ENCODE results near the gene TRIM8. TPM values are rescaled to one million over a fixed set of nuclear protein-coding genes. Genes with fewer than 3 reads are reported as not detected.
"Not testable (repeated sequence)": the region's sequence is repeated elsewhere in the genome, so short reads cannot be mapped to it uniquely, and the experiment has no call there.

TRIM8 gene
- total RNA-seq, 2 experiments from 2014 or later: 46.8 to 50.3 TPM

- CTCF ChIA-PET: interaction anchor here (0.6 to 1.0 kb wide), 4 partner anchors 9 to 1095 kb away, joined by 3 to 4 read pairs (median 3); no protein-coding TSS in a partner anchor
- POLR2A ChIA-PET: interaction anchor here (0.7 to 0.8 kb wide), 2 partner anchors 34 to 37 kb away, joined by 4 read pairs; no protein-coding TSS in a partner anchor
- intact Hi-C loops (cut with micrococcal nuclease): no loop called here
These were observed 32.4 kb downstream of the TRIM8 start for GRCh38 chr10:102676534-102677315.

DNA sequence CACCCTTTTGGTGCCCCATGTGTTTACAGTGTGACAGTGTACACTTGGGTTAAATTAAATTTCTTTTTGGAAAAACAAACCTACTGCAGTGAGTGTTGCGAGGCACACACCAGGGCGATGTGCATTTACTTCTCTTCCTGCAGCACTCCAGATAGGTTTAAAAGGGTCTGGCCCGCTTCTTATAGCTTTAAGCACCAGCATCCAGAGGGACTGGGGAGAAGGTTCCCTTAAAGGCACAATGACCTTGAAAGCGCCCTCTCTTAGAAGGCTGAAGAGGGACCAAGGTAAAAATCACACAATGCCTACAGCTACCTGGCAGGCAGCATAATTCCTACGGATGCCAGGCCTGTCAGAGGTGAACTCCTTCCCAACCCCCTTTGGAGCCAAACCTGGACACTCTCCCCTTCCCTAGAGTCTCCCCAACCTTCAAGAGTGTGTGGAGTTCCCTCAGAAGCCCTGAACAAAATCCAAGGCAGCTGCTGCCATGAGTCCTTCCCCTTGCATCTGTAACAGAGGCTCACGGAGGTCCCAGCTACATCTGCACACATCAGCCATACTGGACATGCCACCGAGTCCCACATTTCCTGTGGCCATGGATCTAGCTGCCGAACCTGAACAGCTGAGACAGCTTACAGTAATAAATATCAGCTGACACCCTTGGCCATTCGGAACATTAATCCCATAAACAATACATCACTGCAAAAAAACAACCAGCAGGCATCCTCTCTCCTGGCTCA, 33.2 kb downstream of the TRIM8 start:
- Mint-ChIP-seq H3K9me3 (no peaks in the 10 kb centered on the region), H3K27me3 (no peaks in the 10 kb centered on the region), H3K4me3 (no peak overlapping the region), H3K4me1 (ENCODE audit: low read depth) (peaks cover 45% of the 10 kb centered on the region), H3K27ac (no peak overlapping the region), H3K36me3 (peaks cover 1% of the 10 kb centered on the region)
- intact Hi-C loops (cut with micrococcal nuclease): no loop called here
- ChIA-PET POLR2A (no interaction called here), CTCF (interaction anchor here (0.7 to 1.7 kb wide), 4 partner anchors 8 to 93 kb away, joined by 3 to 6 read pairs (median 4); no protein-coding TSS in a partner anchor)
- DNase-seq: no peak

More at GRCh38 chr10:102676534-102677315, 32.4 kb downstream of the TRIM8 start:
- Mint-ChIP-seq H3K4me1 (ENCODE audit: low read depth) (peaks cover 38% of the 10 kb centered on the region), H3K9me3 (no peaks in the 10 kb centered on the region), H3K36me3 (peaks cover 1% of the 10 kb centered on the region), H3K4me3 (no peak overlapping the region), H3K27ac (no peak overlapping the region), H3K27me3 (no peaks in the 10 kb centered on the region)
- no peak for DNase-seq

DNA sequence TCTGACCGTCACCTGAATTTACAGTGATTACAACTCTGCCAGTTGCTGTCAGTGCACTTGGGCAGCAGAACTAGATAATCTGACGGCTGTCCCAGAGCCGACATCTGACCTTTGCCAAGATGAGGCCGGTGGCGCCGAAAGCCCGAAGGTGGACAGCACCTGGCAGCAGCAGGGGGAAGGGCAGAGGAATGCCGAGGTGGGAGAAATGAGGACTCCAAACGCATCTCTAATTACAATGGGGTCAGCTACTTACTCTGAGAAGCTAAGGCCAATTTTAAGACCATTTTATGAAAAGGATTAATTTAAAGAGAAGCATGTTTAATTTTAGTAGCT, 33.8 kb downstream of the TRIM8 start:
- peaks cover 1% of the 10 kb centered on the region for H3K36me3 Mint-ChIP-seq
- H3K4me3 Mint-ChIP-seq: no peak overlapping the region
- H3K27me3 Mint-ChIP-seq: no peaks in the 10 kb centered on the region
- H3K27ac Mint-ChIP-seq: no peak overlapping the region
- H3K4me1 Mint-ChIP-seq (ENCODE audit: low read depth): peaks cover 45% of the 10 kb centered on the region
- POLR2A ChIA-PET: no interaction called here
- DNase-seq: no peak
- CTCF ChIA-PET: interaction anchor here (1.1 to 1.7 kb wide), 6 partner anchors 8 to 94 kb away, joined by 3 to 6 read pairs (median 4); no protein-coding TSS in a partner anchor
- intact Hi-C loops (cut with micrococcal nuclease): no loop called here
- H3K9me3 Mint-ChIP-seq: no peaks in the 10 kb centered on the region

DNA sequence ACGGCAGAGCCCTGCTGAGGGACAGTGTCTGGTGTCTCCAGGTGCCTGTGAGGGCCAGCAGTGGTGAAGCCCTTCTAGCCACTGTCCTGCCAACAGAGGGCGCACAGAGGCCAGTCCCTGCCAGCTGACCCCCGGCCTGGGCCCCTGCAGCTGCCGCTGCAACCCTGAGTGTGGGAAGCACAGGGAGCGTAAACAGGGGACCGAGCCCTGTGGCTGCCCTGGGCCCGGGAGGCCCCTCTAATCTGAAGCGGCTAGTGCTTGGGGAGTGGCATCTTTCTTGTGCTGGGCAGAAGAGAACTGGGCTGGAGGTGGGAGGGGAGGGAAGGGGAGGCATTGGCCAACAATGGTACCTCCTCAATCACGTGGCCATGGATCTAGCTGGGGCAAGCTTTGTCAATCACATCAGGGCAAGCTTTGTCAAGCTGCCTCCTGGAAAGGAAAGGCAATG, 34.6 kb downstream of the TRIM8 start:
- peak; percentile 36 for DNase-seq
- POLR2A ChIA-PET: no interaction called here
- Mint-ChIP-seq H3K36me3 (peaks cover 1% of the 10 kb centered on the region), H3K4me3 (no peak overlapping the region), H3K4me1 (ENCODE audit: low read depth) (peaks cover 38% of the 10 kb centered on the region), H3K27me3 (no peaks in the 10 kb centered on the region), H3K9me3 (no peaks in the 10 kb centered on the region), H3K27ac (no peak overlapping the region)
- intact Hi-C loops (cut with micrococcal nuclease): no loop called here
- CTCF ChIA-PET: interaction anchor here (0.9 to 1.7 kb wide), 9 partner anchors 9 to 223 kb away, joined by 3 to 6 read pairs (median 4); no protein-coding TSS in a partner anchor

DNA sequence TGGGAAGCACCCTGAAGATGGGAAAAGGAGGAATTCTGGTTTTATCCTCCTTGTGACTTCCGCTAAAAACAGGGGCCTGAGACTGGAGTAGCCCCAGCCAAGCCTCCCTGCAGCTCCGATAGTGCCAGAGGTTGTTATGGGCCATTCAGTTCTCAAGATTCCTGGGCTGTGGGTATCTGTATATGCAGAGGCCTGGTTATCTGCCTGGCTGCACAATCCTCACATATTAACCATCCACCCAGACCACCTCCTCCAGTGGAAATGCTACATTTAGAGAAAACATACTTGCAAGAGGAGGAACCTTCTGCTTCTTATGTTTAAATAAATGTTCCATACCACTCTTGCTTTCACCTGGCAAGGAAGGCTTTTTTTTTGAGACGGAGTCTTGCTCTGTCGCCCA, 35.3 kb downstream of the TRIM8 start:
- H3K9me3 Mint-ChIP-seq: no peaks in the 10 kb centered on the region
- no peak overlapping the region for H3K4me3 Mint-ChIP-seq
- H3K27ac Mint-ChIP-seq: no peak overlapping the region
- intact Hi-C loops (cut with micrococcal nuclease): no loop called here
- peaks cover 31% of the 10 kb centered on the region for H3K4me1 Mint-ChIP-seq (ENCODE audit: low read depth)
- ChIA-PET POLR2A (no interaction called here), CTCF (interaction anchor here (0.9 to 1.7 kb wide), 6 partner anchors 10 to 85 kb away, joined by 3 to 6 read pairs (median 4); no protein-coding TSS in a partner anchor)
- DNase-seq: no peak
- peaks cover 1% of the 10 kb centered on the region for H3K36me3 Mint-ChIP-seq
- no peaks in the 10 kb centered on the region for H3K27me3 Mint-ChIP-seq

GRCh38 chr10:102681696-102682095, 37.4 kb downstream of the TRIM8 start:
- Mint-ChIP-seq H3K36me3 (peaks cover 6% of the 10 kb centered on the region), H3K4me3 (no peak overlapping the region), H3K4me1 (ENCODE audit: low read depth) (peaks cover 14% of the 10 kb centered on the region), H3K9me3 (no peaks in the 10 kb centered on the region), H3K27me3 (no peaks in the 10 kb centered on the region), H3K27ac (no peak overlapping the region)
- POLR2A ChIA-PET: no interaction called here
- CTCF ChIA-PET: interaction anchor here (1.2 kb wide), 1 partner anchor 12 kb away, joined by 6 read pairs; no protein-coding TSS in a partner anchor
- no peak for DNase-seq
- intact Hi-C loops (cut with micrococcal nuclease): no loop called here

DNA sequence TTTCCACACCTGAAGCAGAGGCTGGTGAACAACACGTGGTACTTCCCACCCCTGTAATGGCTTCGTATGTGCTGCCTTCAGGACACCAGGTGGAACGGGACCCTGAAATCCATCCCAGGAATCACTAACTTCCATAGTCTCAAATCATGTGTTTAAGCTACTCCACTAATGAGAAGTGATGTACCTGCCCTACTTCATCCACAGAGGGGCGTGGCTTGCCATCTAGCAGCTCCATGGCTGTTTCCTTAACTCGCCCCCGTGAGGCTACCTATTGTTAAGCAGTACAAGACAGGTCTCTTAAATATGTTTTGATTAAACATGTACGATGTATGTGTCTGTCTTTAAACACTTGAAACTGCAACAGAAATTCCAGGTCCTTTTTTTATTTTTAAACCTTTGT, 38.1 kb downstream of the TRIM8 start:
- H3K9me3 Mint-ChIP-seq: no peaks in the 10 kb centered on the region
- H3K4me3 Mint-ChIP-seq: no peak overlapping the region
- H3K27ac Mint-ChIP-seq: no peak overlapping the region
- no peaks in the 10 kb centered on the region for H3K27me3 Mint-ChIP-seq
- peaks cover 6% of the 10 kb centered on the region for H3K36me3 Mint-ChIP-seq
- CTCF ChIA-PET: interaction anchor here (1.2 kb wide), 1 partner anchor 12 kb away, joined by 6 read pairs; no protein-coding TSS in a partner anchor
- H3K4me1 Mint-ChIP-seq (ENCODE audit: low read depth): peaks cover 13% of the 10 kb centered on the region
- intact Hi-C loops (cut with micrococcal nuclease): no loop called here
- DNase-seq: no peak
- POLR2A ChIA-PET: interaction anchor here (1.1 kb wide), 1 partner anchor 36 kb away, joined by 4 read pairs; no protein-coding TSS in a partner anchor

- peaks cover 13% of the 10 kb centered on the region for H3K4me1 Mint-ChIP-seq (ENCODE audit: low read depth)
- ChIA-PET POLR2A (interaction anchor here (1.1 kb wide), 1 partner anchor 36 kb away, joined by 4 read pairs; no protein-coding TSS in a partner anchor), CTCF (interaction anchor here (1.2 kb wide), 1 partner anchor 13 kb away, joined by 6 read pairs; no protein-coding TSS in a partner anchor)
- H3K36me3 Mint-ChIP-seq: peaks cover 7% of the 10 kb centered on the region
- no peaks in the 10 kb centered on the region for H3K9me3 Mint-ChIP-seq
- intact Hi-C loops (cut with micrococcal nuclease): no loop called here
- H3K27ac Mint-ChIP-seq: no peak overlapping the region
- no peak overlapping the region for H3K4me3 Mint-ChIP-seq
- no peaks in the 10 kb centered on the region for H3K27me3 Mint-ChIP-seq
- DNase-seq: no peak
These were observed 38.7 kb downstream of the TRIM8 start for GRCh38 chr10:102682981-102683380.

- ChIA-PET POLR2A (interaction anchor here (1.1 kb wide), 1 partner anchor 35 kb away, joined by 4 read pairs; no protein-coding TSS in a partner anchor), CTCF (no interaction called here)
- DNase-seq: no peak
- Mint-ChIP-seq H3K4me1 (ENCODE audit: low read depth) (peaks cover 13% of the 10 kb centered on the region), H3K9me3 (no peaks in the 10 kb centered on the region), H3K27me3 (no peaks in the 10 kb centered on the region), H3K4me3 (no peak overlapping the region), H3K36me3 (peaks cover 7% of the 10 kb centered on the region), H3K27ac (no peak overlapping the region)
- intact Hi-C loops (cut with micrococcal nuclease): no loop called here
These were observed 39.5 kb downstream of the TRIM8 start for GRCh38 chr10:102683736-102684135.

DNA sequence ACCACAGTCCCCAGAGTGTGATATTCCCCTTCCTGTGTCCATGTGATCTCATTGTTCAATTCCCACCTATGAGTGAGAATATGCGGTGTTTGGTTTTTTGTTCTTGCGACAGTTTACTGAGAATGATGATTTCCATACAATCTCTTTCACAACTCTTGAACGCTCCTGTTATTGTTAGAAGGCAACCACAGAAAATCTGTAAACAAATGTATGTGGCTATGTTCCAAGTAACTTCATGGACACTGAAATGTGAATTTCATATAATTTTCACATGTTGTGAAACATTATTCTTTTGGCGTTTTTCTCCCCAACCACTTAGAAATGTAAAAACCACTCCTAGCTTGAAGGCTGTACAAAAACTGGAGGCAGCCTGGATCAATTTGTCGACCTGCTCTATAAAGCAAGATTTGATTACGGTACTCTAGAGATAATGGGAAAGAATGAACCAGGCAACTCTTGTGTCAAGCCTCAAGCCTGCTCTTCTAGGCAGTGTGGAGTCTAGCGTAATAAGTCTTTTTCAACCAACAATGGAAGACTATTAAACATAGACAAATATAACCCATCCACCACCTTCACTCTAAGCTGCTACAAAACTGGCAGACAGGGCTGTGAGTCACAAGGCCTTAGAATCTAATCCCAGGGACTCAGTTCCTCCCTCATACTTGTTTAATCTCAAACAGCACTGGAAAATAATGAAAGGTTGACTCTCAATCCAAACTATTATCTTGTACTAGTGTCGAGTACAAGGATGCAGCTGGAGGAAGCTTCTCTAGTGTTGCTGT, 47.2 kb downstream of the TRIM8 start:
- DNase-seq: no peak
- Mint-ChIP-seq H3K9me3 (no peaks in the 10 kb centered on the region), H3K4me1 (ENCODE audit: low read depth) (no peaks in the 10 kb centered on the region), H3K36me3 (peaks cover 4% of the 10 kb centered on the region), H3K27me3 (no peaks in the 10 kb centered on the region), H3K27ac (no peak overlapping the region), H3K4me3 (no peak overlapping the region)
- POLR2A ChIA-PET: no interaction called here
- intact Hi-C loops (cut with micrococcal nuclease): no loop called here
- CTCF ChIA-PET: no interaction called here

GRCh38 chr10:102695401-102695800, 51.1 kb downstream of the TRIM8 start:
- H3K9me3 Mint-ChIP-seq; intact Hi-C loops (cut with micrococcal nuclease): not testable (repeated sequence)

More at GRCh38 chr10:102695401-102695800, 51.1 kb downstream of the TRIM8 start:
- DNase-seq; H3K27me3 Mint-ChIP-seq; CTCF ChIA-PET; POLR2A ChIA-PET; H3K27ac Mint-ChIP-seq; H3K4me3 Mint-ChIP-seq; H3K4me1 Mint-ChIP-seq (ENCODE audit: low read depth): not testable (repeated sequence)
- H3K36me3 Mint-ChIP-seq: peaks cover 17% of the 10 kb centered on the region

Measured in activated CD4-positive, alpha-beta memory T cell treated with anti-CD3 and anti-CD28 coated beads for 36 hours (primary cell).